Sigmoid colon (tissue), 4 donors: ENCODE data around the gene ANAPC16.

Experiments used
- EP300 ChIP-seq, 4 donors: sonication (generic); formaldehyde crosslinking; IDR thresholded peaks; one replicate each; pipeline ENCODE4 v1.6.1; 2017; ENCODE audit warnings: antibody characterized with exemption in 4 of 4
- TF ChIP-seq, protein P1 (sequence below), 4 experiments: fragments of 450-650 bp in 3 of 4; fragments of 200-600 bp in 1 of 4; IDR thresholded peaks; one replicate each; pipeline ENCODE4 v1.5.1; 2016 to 2019; ENCODE audit warnings: antibody characterized with exemption in 4 of 4, mild to moderate bottlenecking in 3 of 4, moderate library complexity in 2 of 4

- TF ChIP-seq EP300 (IDR thresholded peaks at IDR 0.05), result no peak
- TF ChIP-seq, protein P1, sequence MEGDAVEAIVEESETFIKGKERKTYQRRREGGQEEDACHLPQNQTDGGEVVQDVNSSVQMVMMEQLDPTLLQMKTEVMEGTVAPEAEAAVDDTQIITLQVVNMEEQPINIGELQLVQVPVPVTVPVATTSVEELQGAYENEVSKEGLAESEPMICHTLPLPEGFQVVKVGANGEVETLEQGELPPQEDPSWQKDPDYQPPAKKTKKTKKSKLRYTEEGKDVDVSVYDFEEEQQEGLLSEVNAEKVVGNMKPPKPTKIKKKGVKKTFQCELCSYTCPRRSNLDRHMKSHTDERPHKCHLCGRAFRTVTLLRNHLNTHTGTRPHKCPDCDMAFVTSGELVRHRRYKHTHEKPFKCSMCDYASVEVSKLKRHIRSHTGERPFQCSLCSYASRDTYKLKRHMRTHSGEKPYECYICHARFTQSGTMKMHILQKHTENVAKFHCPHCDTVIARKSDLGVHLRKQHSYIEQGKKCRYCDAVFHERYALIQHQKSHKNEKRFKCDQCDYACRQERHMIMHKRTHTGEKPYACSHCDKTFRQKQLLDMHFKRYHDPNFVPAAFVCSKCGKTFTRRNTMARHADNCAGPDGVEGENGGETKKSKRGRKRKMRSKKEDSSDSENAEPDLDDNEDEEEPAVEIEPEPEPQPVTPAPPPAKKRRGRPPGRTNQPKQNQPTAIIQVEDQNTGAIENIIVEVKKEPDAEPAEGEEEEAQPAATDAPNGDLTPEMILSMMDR (IDR thresholded peaks at IDR 0.05), result no peak
Observed at GRCh38 chr10:72175149-72175548, 40.7 kb upstream of the ANAPC16 start.
